Thyroid gland (tissue), 4 donors: Measurements from ENCODE around the gene ROBO4.

Experiments used
- POLR2A ChIP-seq, 2 donors: fragments of 450-650 bp; IDR thresholded peaks; one replicate each; pipeline ENCODE4 v1.6.1; 2017; ENCODE audit warnings: antibody characterized with exemption in 2 of 2, mild to moderate bottlenecking in 2 of 2, moderate library complexity in 1 of 2
- TF ChIP-seq, protein P1 (sequence below), 6 experiments: fragments of 200-600 bp in 3 of 6; fragments of 450-650 bp in 3 of 6; sonication (generic) in 3 of 6; IDR thresholded peaks; one replicate each; pipeline ENCODE4 v1.5.1; 2016 to 2019; ENCODE audit warnings: antibody characterized with exemption in 6 of 6, mild to moderate bottlenecking in 2 of 6, inconsistent platforms in 1 of 6, moderate library complexity in 1 of 6

DNA sequence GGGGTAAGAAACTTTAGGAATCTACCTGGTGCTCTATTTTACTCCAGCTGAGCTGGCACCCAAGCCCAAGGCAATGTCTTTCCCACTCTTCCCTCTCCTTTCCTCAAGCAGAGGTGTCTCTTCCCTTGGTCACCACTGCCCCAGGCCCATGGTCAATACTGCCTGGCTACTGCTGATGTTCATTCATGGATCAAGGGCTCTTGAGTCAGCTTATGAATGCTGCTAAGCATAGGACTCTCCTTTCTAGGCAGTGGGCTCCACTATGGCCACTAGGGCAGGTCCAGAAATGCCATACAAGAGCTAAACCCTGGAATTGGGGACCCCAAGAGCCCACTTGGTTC is 18.7 kb upstream of the ROBO4 start:
- TF ChIP-seq, protein P1, sequence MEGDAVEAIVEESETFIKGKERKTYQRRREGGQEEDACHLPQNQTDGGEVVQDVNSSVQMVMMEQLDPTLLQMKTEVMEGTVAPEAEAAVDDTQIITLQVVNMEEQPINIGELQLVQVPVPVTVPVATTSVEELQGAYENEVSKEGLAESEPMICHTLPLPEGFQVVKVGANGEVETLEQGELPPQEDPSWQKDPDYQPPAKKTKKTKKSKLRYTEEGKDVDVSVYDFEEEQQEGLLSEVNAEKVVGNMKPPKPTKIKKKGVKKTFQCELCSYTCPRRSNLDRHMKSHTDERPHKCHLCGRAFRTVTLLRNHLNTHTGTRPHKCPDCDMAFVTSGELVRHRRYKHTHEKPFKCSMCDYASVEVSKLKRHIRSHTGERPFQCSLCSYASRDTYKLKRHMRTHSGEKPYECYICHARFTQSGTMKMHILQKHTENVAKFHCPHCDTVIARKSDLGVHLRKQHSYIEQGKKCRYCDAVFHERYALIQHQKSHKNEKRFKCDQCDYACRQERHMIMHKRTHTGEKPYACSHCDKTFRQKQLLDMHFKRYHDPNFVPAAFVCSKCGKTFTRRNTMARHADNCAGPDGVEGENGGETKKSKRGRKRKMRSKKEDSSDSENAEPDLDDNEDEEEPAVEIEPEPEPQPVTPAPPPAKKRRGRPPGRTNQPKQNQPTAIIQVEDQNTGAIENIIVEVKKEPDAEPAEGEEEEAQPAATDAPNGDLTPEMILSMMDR (IDR thresholded peaks at IDR 0.05) = no peak
- TF ChIP-seq POLR2A (IDR thresholded peaks at IDR 0.05) = no peak
